GM12878 (cell line): ENCODE measurements around the gene BCAP31. TPM values are rescaled to one million over a fixed set of nuclear protein-coding genes. Genes with fewer than 3 reads are reported as not detected.

Experiments used
- ATAC-seq: fragments of 200-7000 bp; cut with Tn5 transposase; 3 replicates; pipeline ENCODE4 v1.9.1; 2020; ENCODE audit warnings: mild to moderate bottlenecking, moderate library complexity
- BruUV-seq: library from RNA; stranded (reverse); fragments of 400-500 nt; replicated peaks from 2 replicates; lab custom pipeline; 2021; lab: Mats Ljungman, UMichigan
- CTCF ChIA-PET: fragments of 300-600 bp; sonication (Branson Sonifier 250); formaldehyde crosslinking; extraction: SDS; loops from one replicate; lab custom pipeline; 2021; ENCODE audit warnings: inconsistent platforms; lab: Yijun Ruan, JAX
- POLR2A ChIA-PET: fragments of 350-600 bp; formaldehyde crosslinking; extraction: SDS; loops from one replicate; lab custom pipeline; 2021; ENCODE audit warnings: inconsistent platforms; lab: Charles Lee
- RAD21 ChIA-PET: fragments of 300-600 bp; sonication (Branson Sonifier 250); formaldehyde crosslinking; loops from one replicate; lab custom pipeline; 2023; ENCODE audit warnings: antibody characterized with exemption; ENCODE audit not compliant: unreplicated experiment; lab: Charles Lee
- SMC1A ChIA-PET: fragments of 300-600 bp; sonication (Branson Sonifier 250); formaldehyde crosslinking; loops from one replicate; lab custom pipeline; 2023; ENCODE audit not compliant: unreplicated experiment, uncharacterized antibody; lab: Charles Lee
- DNase-seq: peaks from one replicate; pipeline ENCODE4 v3.0.0-alpha.2; 2011; ENCODE audit warnings: low read depth, low spot score
- FAIRE-seq: peaks from 3 replicates; lab custom pipeline; 2011; peaks lifted over from hg19 to GRCh38; lab: Jason Lieb, UNC
- H2AFZ ChIP-seq: 2 replicates; pipeline ENCODE4 v1.6.0; 2011; ENCODE audit warnings: low read depth, low read length, control low read depth; ENCODE audit not compliant: control insufficient read depth
- H3K27ac ChIP-seq: 2 replicates; pipeline ENCODE4 v1.5.1; 2011; ENCODE audit warnings: control low read depth; ENCODE audit not compliant: control insufficient read depth, insufficient read depth
- H3K27me3 ChIP-seq, 2 experiments: replicated peaks in 1 of 2; 2 replicates each; pipeline versions ENCODE4 v1.6.0 to v1.6.1; 2011; ENCODE audit warnings: low read length in 1 of 2; ENCODE audit not compliant: control insufficient read depth in 2 of 2, insufficient read depth in 2 of 2
- H3K36me3 ChIP-seq, 2 experiments: 2 replicates each; pipeline ENCODE4 v1.5.1; 2011; ENCODE audit warnings: low read length in 1 of 2; ENCODE audit not compliant: control insufficient read depth in 2 of 2, insufficient read depth in 2 of 2
- H3K4me1 ChIP-seq: 2 replicates; pipeline ENCODE4 v1.6.1; 2011; ENCODE audit warnings: mild to moderate bottlenecking, low read length, moderate library complexity, mixed read lengths; ENCODE audit not compliant: control insufficient read depth, insufficient read depth
- H3K4me2 ChIP-seq: 2 replicates; pipeline ENCODE4 v1.6.0; 2011; ENCODE audit warnings: control low read depth; ENCODE audit not compliant: control insufficient read depth, insufficient read depth
- H3K4me3 ChIP-seq: fragments of 200-600 bp; sonication (generic); 2 replicates; pipeline ENCODE4 v1.5.1; 2016
- H3K79me2 ChIP-seq: 2 replicates; pipeline ENCODE4 v1.6.0; 2011; ENCODE audit warnings: low read length; ENCODE audit not compliant: control insufficient read depth, insufficient read depth
- H3K9ac ChIP-seq: 2 replicates; pipeline ENCODE4 v1.8.0; 2011; ENCODE audit warnings: low read length, control low read depth, mixed read lengths; ENCODE audit not compliant: control insufficient read depth, insufficient read depth
- H3K9me3 ChIP-seq: replicated peaks from 3 replicates; pipeline ENCODE4 v1.5.1; 2011; ENCODE audit warnings: mild to moderate bottlenecking, low read length; ENCODE audit not compliant: control insufficient read depth, insufficient read depth
- H4K20me1 ChIP-seq: 2 replicates; pipeline ENCODE4 v1.6.0; 2011; ENCODE audit not compliant: control insufficient read depth, insufficient read depth
- BMI1 ChIP-seq: fragments of 450-650 bp; IDR thresholded peaks from 2 replicates; pipeline ENCODE4 v1.6.1; 2016; ENCODE audit warnings: mild to moderate bottlenecking, moderate library complexity, borderline replicate concordance
- CHD2 ChIP-seq: IDR thresholded peaks from 2 replicates; pipeline ENCODE4 v1.6.1; 2011; ENCODE audit warnings: low read depth, low read length, improper control_type of control experiment, borderline replicate concordance
- HCFC1 ChIP-seq: fragments of 150-350 bp; IDR thresholded peaks from 2 replicates; pipeline ENCODE4 v1.6.1; 2014; ENCODE audit warnings: low read length
- MEF2A ChIP-seq: IDR thresholded peaks from 2 replicates; pipeline ENCODE4 v1.6.1; 2011; ENCODE audit warnings: low read depth, mild to moderate bottlenecking, low read length, moderate library complexity; ENCODE audit not compliant: insufficient read depth
- NR2F1 ChIP-seq: fragments of 450-650 bp; conservative IDR thresholded peaks from 2 replicates; pipeline ENCODE4 v1.6.1; 2017; ENCODE audit warnings: mild to moderate bottlenecking
- POU2F2 ChIP-seq: IDR thresholded peaks from 3 replicates; pipeline ENCODE4 v1.6.1; 2011; ENCODE audit warnings: low read depth, mild to moderate bottlenecking, low read length, borderline replicate concordance
- RFX5 ChIP-seq: IDR thresholded peaks from 2 replicates; pipeline ENCODE4 v1.6.1; 2011; ENCODE audit warnings: low read depth, low read length, improper control_type of control experiment
- SIN3A ChIP-seq: IDR thresholded peaks from 2 replicates; pipeline ENCODE4 v1.6.1; 2012; ENCODE audit warnings: low read depth, low read length, improper control_type of control experiment
- TBL1XR1 ChIP-seq: IDR thresholded peaks from 2 replicates; pipeline ENCODE4 v1.6.1; 2012; ENCODE audit warnings: low read depth, low read length, improper control_type of control experiment
- ZBED1 ChIP-seq: IDR thresholded peaks from 2 replicates; pipeline ENCODE4 v1.6.1; 2016; ENCODE audit warnings: borderline replicate concordance
- WGBS: methylation state at CpG from one replicate; pipeline ENCODE4 v1.1.6; 2016; ENCODE audit warnings: low lambda C conversion rate; ENCODE audit not compliant: insufficient replicate concordance, insufficient coverage; ENCODE audit errors: missing lambda C conversion rate; 5-methylcytosine and 5-hydroxymethylcytosine counted together
- in situ Hi-C: fragments of 300-500 bp; cut with MboI; formaldehyde crosslinking; loops from 9 replicates; pipeline ENCODE4 v1.14.3; 2018; ENCODE audit warnings: mixed read lengths
- intact Hi-C: fragments of 100-400 bp; cut with micrococcal nuclease; formaldehyde crosslinking; loops from one replicate; pipeline ENCODE4 v1.14.2; 2022; ENCODE audit not compliant: unreplicated experiment
- polyA plus RNA-seq, 11 experiments: library from polyadenylated mRNA; depleted of rRNA in 4 of 11; unstranded in 6 of 11; stranded (reverse) in 5 of 11; fragments of >200 nt; fragmentation: Nextera tagmentation in 4 of 11; fragmentation: Illumina TruSeq in 1 of 11; extraction: Ambion mirVana in 4 of 11; extraction: Trizol in 1 of 11; gene quantifications; 1 replicate in 1 of 11; 2 replicates in 10 of 11; pipeline versions ENCODE4 v1.2.1 to v1.2.3, GENCODE V29; 2011 to 2016; ENCODE audit warnings: inconsistent platforms in 2 of 11, missing spikeins in 2 of 11, low read depth in 1 of 11
- total RNA-seq, 4 experiments: library from RNA; depleted of rRNA in 3 of 4; stranded (reverse); fragments of >200 nt in 3 of 4; fragmentation: Illumina TruSeq in 1 of 4; extraction: Trizol in 1 of 4; gene quantifications; 2 replicates each; pipeline versions ENCODE4 v1.2.1 to v1.2.3, GENCODE V29; 2013 to 2021
- TF ChIP-seq, protein P1 (sequence below): fragments of 450-650 bp; IDR thresholded peaks from 2 replicates; pipeline ENCODE4 v1.6.1; 2017; ENCODE audit warnings: mild to moderate bottlenecking, low read depth, inconsistent platforms; ENCODE audit not compliant: poor library complexity, severe bottlenecking
- TF ChIP-seq, protein P2 (sequence below): IDR thresholded peaks from 2 replicates; pipeline ENCODE4 v1.6.1; 2011; ENCODE audit warnings: borderline replicate concordance, low read depth, mild to moderate bottlenecking, moderate library complexity, mixed read lengths, low read length; ENCODE audit not compliant: insufficient read depth; ENCODE audit errors: extremely low read length
- TF ChIP-seq, protein P3 (sequence below): IDR thresholded peaks from 2 replicates; pipeline ENCODE4 v1.6.1; 2012; ENCODE audit warnings: low read length, inconsistent platforms
- TF ChIP-seq, protein P4 (sequence below): fragments of 450-650 bp; IDR thresholded peaks from 2 replicates; pipeline ENCODE4 v1.6.1; 2018; ENCODE audit warnings: borderline replicate concordance, mild to moderate bottlenecking; ENCODE audit not compliant: partially characterized antibody

The BCAP31 gene
- total and polyA plus RNA-seq, 10 of the 15 experiments (the other 5 are each of a cell fraction or from before 2014, with no cell fraction given), result 63.1 to 246 (median 95.6) TPM

DNA sequence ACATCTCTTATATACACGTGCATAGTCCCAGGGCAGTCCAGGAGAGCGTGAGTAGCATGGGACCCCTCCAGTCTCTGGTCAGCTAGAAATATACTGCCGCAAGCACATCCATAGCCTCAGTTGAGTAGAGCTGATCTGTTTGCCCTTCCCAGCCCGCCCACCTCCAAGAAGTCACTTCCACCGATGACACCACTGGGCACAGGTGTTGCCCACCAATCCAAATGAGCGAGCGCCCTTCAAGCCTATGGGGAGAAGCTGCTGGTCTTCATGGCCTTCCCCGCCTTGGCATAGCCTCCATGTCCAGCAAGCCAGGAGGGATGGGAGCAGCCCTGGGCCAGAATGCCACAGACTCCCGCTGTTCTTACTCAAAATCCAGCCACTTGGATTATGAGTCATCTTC lies 67.0 kb downstream of the BCAP31 start (continued):
- TF ChIP-seq, protein P1, sequence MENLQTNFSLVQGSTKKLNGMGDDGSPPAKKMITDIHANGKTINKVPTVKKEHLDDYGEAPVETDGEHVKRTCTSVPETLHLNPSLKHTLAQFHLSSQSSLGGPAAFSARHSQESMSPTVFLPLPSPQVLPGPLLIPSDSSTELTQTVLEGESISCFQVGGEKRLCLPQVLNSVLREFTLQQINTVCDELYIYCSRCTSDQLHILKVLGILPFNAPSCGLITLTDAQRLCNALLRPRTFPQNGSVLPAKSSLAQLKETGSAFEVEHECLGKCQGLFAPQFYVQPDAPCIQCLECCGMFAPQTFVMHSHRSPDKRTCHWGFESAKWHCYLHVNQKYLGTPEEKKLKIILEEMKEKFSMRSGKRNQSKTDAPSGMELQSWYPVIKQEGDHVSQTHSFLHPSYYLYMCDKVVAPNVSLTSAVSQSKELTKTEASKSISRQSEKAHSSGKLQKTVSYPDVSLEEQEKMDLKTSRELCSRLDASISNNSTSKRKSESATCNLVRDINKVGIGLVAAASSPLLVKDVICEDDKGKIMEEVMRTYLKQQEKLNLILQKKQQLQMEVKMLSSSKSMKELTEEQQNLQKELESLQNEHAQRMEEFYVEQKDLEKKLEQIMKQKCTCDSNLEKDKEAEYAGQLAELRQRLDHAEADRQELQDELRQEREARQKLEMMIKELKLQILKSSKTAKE, result no peak
- TF ChIP-seq, protein P2, sequence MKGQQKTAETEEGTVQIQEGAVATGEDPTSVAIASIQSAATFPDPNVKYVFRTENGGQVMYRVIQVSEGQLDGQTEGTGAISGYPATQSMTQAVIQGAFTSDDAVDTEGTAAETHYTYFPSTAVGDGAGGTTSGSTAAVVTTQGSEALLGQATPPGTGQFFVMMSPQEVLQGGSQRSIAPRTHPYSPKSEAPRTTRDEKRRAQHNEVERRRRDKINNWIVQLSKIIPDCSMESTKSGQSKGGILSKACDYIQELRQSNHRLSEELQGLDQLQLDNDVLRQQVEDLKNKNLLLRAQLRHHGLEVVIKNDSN, result no peak

DNA sequence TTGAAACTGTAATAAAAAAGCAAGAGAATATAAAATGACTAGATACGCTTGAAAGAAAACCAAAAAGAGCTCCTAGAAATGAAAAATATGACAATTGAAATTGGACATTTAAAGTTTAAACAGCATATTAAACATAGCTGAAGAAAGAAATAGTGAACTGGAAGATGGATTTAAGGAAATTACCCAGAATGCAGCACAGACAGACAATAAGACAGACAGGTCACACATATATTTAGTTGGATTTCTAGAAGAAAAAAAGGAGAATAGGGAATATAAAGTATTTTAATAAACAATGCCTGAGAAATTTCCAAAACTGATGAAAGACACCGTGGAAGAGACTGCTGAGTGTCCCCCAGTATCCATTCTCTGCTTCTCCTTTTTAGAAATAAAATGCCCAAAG lies 70.6 kb downstream of the BCAP31 start:
- no TSS peak for BruUV-seq
- TF ChIP-seq MEF2A (no peak), ZBED1 (no peak), RFX5 (no peak), NR2F1 (no peak), BMI1 (no peak), POU2F2 (no peak), TBL1XR1 (no peak), HCFC1 (no peak), SIN3A (no peak), CHD2 (no peak)
- TF ChIP-seq, protein P2, result no peak
- TF ChIP-seq, protein P3, sequence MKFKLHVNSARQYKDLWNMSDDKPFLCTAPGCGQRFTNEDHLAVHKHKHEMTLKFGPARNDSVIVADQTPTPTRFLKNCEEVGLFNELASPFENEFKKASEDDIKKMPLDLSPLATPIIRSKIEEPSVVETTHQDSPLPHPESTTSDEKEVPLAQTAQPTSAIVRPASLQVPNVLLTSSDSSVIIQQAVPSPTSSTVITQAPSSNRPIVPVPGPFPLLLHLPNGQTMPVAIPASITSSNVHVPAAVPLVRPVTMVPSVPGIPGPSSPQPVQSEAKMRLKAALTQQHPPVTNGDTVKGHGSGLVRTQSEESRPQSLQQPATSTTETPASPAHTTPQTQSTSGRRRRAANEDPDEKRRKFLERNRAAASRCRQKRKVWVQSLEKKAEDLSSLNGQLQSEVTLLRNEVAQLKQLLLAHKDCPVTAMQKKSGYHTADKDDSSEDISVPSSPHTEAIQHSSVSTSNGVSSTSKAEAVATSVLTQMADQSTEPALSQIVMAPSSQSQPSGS, result no peak
- TF ChIP-seq, protein P4, sequence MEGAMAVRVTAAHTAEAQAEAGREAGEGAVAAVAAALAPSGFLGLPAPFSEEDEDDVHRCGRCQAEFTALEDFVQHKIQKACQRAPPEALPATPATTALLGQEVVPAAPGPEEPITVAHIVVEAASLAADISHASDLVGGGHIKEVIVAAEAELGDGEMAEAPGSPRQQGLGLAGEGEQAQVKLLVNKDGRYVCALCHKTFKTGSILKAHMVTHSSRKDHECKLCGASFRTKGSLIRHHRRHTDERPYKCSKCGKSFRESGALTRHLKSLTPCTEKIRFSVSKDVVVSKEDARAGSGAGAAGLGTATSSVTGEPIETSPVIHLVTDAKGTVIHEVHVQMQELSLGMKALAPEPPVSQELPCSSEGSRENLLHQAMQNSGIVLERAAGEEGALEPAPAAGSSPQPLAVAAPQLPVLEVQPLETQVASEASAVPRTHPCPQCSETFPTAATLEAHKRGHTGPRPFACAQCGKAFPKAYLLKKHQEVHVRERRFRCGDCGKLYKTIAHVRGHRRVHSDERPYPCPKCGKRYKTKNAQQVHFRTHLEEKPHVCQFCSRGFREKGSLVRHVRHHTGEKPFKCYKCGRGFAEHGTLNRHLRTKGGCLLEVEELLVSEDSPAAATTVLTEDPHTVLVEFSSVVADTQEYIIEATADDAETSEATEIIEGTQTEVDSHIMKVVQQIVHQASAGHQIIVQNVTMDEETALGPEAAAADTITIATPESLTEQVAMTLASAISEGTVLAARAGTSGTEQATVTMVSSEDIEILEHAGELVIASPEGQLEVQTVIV, result no peak

More for the DNA sequence above, 70.6 kb downstream of the BCAP31 start:
- Histone ChIP-seq H4K20me1 (no peaks in the 10 kb centered on the region), H3K36me3 (no peaks in the 10 kb centered on the region), H3K4me3 (no peak overlapping the region), H3K27me3 (no peaks in the 10 kb centered on the region), H3K4me2 (no peak overlapping the region), H2AFZ (no peak overlapping the region), H3K27ac (no peak overlapping the region), H3K79me2 (no peaks in the 10 kb centered on the region), H3K9me3 (no peaks in the 10 kb centered on the region; the same call in 2 of the 3 replicates), H3K4me1 (no peaks in the 10 kb centered on the region), H3K9ac (no peak overlapping the region)
- CTCF ChIA-PET, result interaction anchor here (2.0 to 2.8 kb wide), 2 partner anchors 14 to 114 kb away, joined by 8 to 10 read pairs; no protein-coding TSS in a partner anchor
- SMC1A ChIA-PET, result no interaction called here
- DNase-seq (no peak), ATAC-seq (no peak), FAIRE-seq (no peak)
- intact Hi-C loops (no loop called here), in situ Hi-C loops (loop anchor here (10.0 kb wide), 1 partner anchor 119 kb away; no protein-coding TSS in a partner anchor)
- POLR2A ChIA-PET, result no interaction called here
- WGBS, result 46% methylated on average over 2 of the region's 2 CpGs
- RAD21 ChIA-PET, result no interaction called here
